ENCODE results near the gene FAM168A.

The FAM168A gene

GRCh38 chr11:73426219-73426850 is 171.6 kb downstream of the FAM168A start:
- DNase-seq (ENCODE audit: low read depth in 2 of 2): no peak

- DNase-seq (ENCODE audit: low read depth in 2 of 2): no peak
Observed at GRCh38 chr11:73425108-73425507, 172.8 kb downstream of the FAM168A start.

- DNase-seq (ENCODE audit: low read depth in 2 of 2): no peak
Observed at GRCh38 chr11:73423506-73423905, 174.4 kb downstream of the FAM168A start.

- DNase-seq (ENCODE audit: low read depth in 2 of 2): no peak
Observed at GRCh38 chr11:73422886-73423285, 175.0 kb downstream of the FAM168A start.

GRCh38 chr11:73420136-73420535 is 177.8 kb downstream of the FAM168A start:
- DNase-seq (ENCODE audit: low read depth in 2 of 2): no peak

GRCh38 chr11:73416786-73417185 is 181.1 kb downstream of the FAM168A start:
- no peak for DNase-seq (ENCODE audit: low read depth in 2 of 2)

- no peak for DNase-seq (ENCODE audit: low read depth in 2 of 2)
Observed at GRCh38 chr11:73415854-73416615, 181.9 kb downstream of the FAM168A start.

GRCh38 chr11:73414977-73415651 is 182.8 kb downstream of the FAM168A start:
- DNase-seq (ENCODE audit: low read depth in 2 of 2): no peak

- DNase-seq (ENCODE audit: low read depth in 2 of 2): no peak
Observed at GRCh38 chr11:73413256-73413655, 184.7 kb downstream of the FAM168A start.

GRCh38 chr11:73412308-73412707 is 185.6 kb downstream of the FAM168A start:
- DNase-seq (ENCODE audit: low read depth in 2 of 2): no peak

GRCh38 chr11:73411031-73411430 is 186.9 kb downstream of the FAM168A start:
- DNase-seq (ENCODE audit: low read depth in 2 of 2): no peak

- DNase-seq (ENCODE audit: low read depth in 2 of 2): no peak
Observed at GRCh38 chr11:73410627-73411026, 187.3 kb downstream of the FAM168A start.

- DNase-seq (ENCODE audit: low read depth in 2 of 2): no peak
Observed at GRCh38 chr11:73409431-73409830, 188.5 kb downstream of the FAM168A start.

GRCh38 chr11:73406619-73407018 is 191.3 kb downstream of the FAM168A start:
- no peak for DNase-seq (ENCODE audit: low read depth in 2 of 2)

GRCh38 chr11:73406131-73406530 is 191.8 kb downstream of the FAM168A start:
- no peak for DNase-seq (ENCODE audit: low read depth in 2 of 2)

- DNase-seq (ENCODE audit: low read depth in 2 of 2): no peak
Observed at GRCh38 chr11:73405146-73405510, 192.8 kb downstream of the FAM168A start.

- no peak for DNase-seq (ENCODE audit: low read depth in 2 of 2)
Observed at GRCh38 chr11:73404506-73405145, 193.3 kb downstream of the FAM168A start.

GRCh38 chr11:73404048-73404447 is 193.9 kb downstream of the FAM168A start:
- no peak for DNase-seq (ENCODE audit: low read depth in 2 of 2)

- no peak for DNase-seq (ENCODE audit: low read depth in 2 of 2)
Observed at GRCh38 chr11:73403541-73403940, 194.4 kb downstream of the FAM168A start.

GRCh38 chr11:73402834-73403185 is 195.1 kb downstream of the FAM168A start:
- no peak for DNase-seq (ENCODE audit: low read depth in 2 of 2)

- DNase-seq (ENCODE audit: low read depth in 2 of 2): no peak
Observed at GRCh38 chr11:73401924-73402833, 195.7 kb downstream of the FAM168A start.

Data from stimulated activated CD8-positive, alpha-beta memory T cell treated with anti-CD3 and anti-CD28 coated beads, Interleukin-2, amount 100 ng/mL, for 48 hours (primary cell).